ENCODE results near the gene BMPER.

- TF ChIP-seq CTCF (IDR thresholded peaks at IDR 0.05) = no peak
- TF ChIP-seq POLR2AphosphoS5 (IDR thresholded peaks at IDR 0.05; ENCODE audit: low read depth, low read length) = no peak
- no peak for TF ChIP-seq TCF7L2 (IDR thresholded peaks at IDR 0.05; ENCODE audit: low read depth, low read length)
Observed at GRCh38 chr7:33981226-33981625, 75.9 kb downstream of the BMPER start.
